Heart right ventricle (tissue), 16 donors: ENCODE measurements around the gene ABHD6. TPM values are rescaled to one million over a fixed set of nuclear protein-coding genes. Genes with fewer than 3 reads are reported as not detected.
"Not testable (repeated sequence)": the region's sequence is repeated elsewhere in the genome, so short reads cannot be mapped to it uniquely, and the experiment has no call there.

Experiments
- ATAC-seq, 8 donors: fragments of 200-7000 bp; cut with Tn5 transposase; one replicate each; pipeline ENCODE4 v1.9.1; 2020; ENCODE audit warnings: mild to moderate bottlenecking in 8 of 8, moderate library complexity in 8 of 8, moderate number of reproducible peaks in 1 of 8
- DNase-seq, 2 donors: peaks; one replicate each; pipeline ENCODE4 v3.0.0-alpha.2; 2020
- H3K27ac ChIP-seq, 10 donors: fragments of 200-600 bp; sonication (generic) in 2 of 10; one replicate each; pipeline versions ENCODE4 v1.5.0 to v1.8.0; 2020 to 2022; ENCODE audit warnings: mild to moderate bottlenecking in 3 of 10
- H3K27me3 ChIP-seq, 7 donors: fragments of 200-600 bp; one replicate each; pipeline ENCODE4 v1.8.0; 2021 to 2022; ENCODE audit warnings: mild to moderate bottlenecking in 2 of 7
- H3K36me3 ChIP-seq, 9 donors: fragments of 200-600 bp; sonication (generic) in 1 of 9; one replicate each; pipeline versions ENCODE4 v1.5.0 to v1.8.0; 2020 to 2022; ENCODE audit warnings: mild to moderate bottlenecking in 2 of 9
- H3K4me1 ChIP-seq, 9 donors: fragments of 200-600 bp; sonication (generic) in 1 of 9; one replicate each; pipeline versions ENCODE4 v1.5.0 to v1.8.0; 2020 to 2022; ENCODE audit warnings: mild to moderate bottlenecking in 4 of 9
- H3K4me3 ChIP-seq, 10 donors: fragments of 200-600 bp; sonication (generic) in 2 of 10; one replicate each; pipeline versions ENCODE4 v1.5.0 to v1.8.0; 2020 to 2022; ENCODE audit warnings: mild to moderate bottlenecking in 7 of 10, moderate library complexity in 2 of 10
- H3K9me3 ChIP-seq, 11 donors: fragments of 200-600 bp in 10 of 11; sonication (generic) in 2 of 11; one replicate each; pipeline versions ENCODE4 v1.5.0 to v1.8.0; 2013 to 2022; ENCODE audit warnings: mild to moderate bottlenecking in 2 of 11, control low read depth in 1 of 11, moderate library complexity in 1 of 11
- WGBS, 2 donors: extraction: QIAGEN DNeasy Blood & Tissue Kit; methylation state at CpG; one replicate each; pipeline ENCODE4 v1.1.7; 2013; ENCODE audit warnings: inconsistent platforms in 1 of 2; 5-methylcytosine and 5-hydroxymethylcytosine counted together
- intact Hi-C, 10 donors: fragments of 100-400 bp; cut with DNase I; formaldehyde crosslinking; loops; one replicate each; pipeline versions ENCODE4 v1.11.1 to v1.14.2; 2022
- polyA plus RNA-seq, 2 donors: library from polyadenylated mRNA; stranded (reverse); fragments of 200-250 nt; gene quantifications; one replicate each; pipeline ENCODE4 v1.2.3, GENCODE V29; 2013
- total RNA-seq, 10 donors: library from RNA; stranded (reverse); fragmentation: NEBNext Ultra II Directional in 3 of 10; extraction: Animal tissue kit (Norgen Biotek cat#: 25700) in 3 of 10; gene quantifications; one replicate each; pipeline versions ENCODE4 v1.2.1 to v1.2.4, GENCODE V29; 2021 to 2023
- TF ChIP-seq, protein P1 (sequence below), 9 donors: fragments of 200-600 bp; sonication (generic) in 2 of 9; IDR thresholded peaks; one replicate each; pipeline versions ENCODE4 v1.5.0 to v1.8.0; 2021 to 2022; ENCODE audit warnings: antibody characterized with exemption in 9 of 9, mild to moderate bottlenecking in 5 of 9, moderate library complexity in 1 of 9
- donor health status: Arrhythmogenic right ventricular cardiomyopathy.
- donor health status: ischemic (EF 13 %, LVEDD 7.1; RV severe dilation, severe dysfunction).
- donor health status: healthy with polysubstance abuse.
- donor health status: DM: no; HTN: yes; CAD: no.
- donor health status: DM: no; HTN: no; CAD: no.
- donor health status: ischemic (EF 25% LVEDD 6.9; RV normal size, moderate dysfunction).
- donor health status: ischemic (EF 25% LVEDD 5.7; RV mildly dilated, moderate dysfunction).
- donor health status: healthy.
- donor health status: DM: yes; HTN: yes; CAD: no.
- donor health status: Ischemic cardiomyopathy.
- donor health status: ischemic (EF 35%, LVEDD 5.7; RV mildly dilated, moderate dysfunction).
- donor health status: nonischemic (EF 11% LVEDD 7.7; RV severe dilation, severe dysfunction).
- donor health status: DM: yes; HTN: yes; CAD: no.
- donor health status: PGD.
- donor health status: ischemic (EF 29% LVEDD 5.4; RV normal size, mild dysfunction).
- donor health status: nonischemic (EF 23%, LVEDD 6.1; RV moderate dilation, normal function).

Gene ABHD6
- total and polyA plus RNA-seq, 12 donors, result 3.1 to 11.6 (median 6.3) TPM

DNA sequence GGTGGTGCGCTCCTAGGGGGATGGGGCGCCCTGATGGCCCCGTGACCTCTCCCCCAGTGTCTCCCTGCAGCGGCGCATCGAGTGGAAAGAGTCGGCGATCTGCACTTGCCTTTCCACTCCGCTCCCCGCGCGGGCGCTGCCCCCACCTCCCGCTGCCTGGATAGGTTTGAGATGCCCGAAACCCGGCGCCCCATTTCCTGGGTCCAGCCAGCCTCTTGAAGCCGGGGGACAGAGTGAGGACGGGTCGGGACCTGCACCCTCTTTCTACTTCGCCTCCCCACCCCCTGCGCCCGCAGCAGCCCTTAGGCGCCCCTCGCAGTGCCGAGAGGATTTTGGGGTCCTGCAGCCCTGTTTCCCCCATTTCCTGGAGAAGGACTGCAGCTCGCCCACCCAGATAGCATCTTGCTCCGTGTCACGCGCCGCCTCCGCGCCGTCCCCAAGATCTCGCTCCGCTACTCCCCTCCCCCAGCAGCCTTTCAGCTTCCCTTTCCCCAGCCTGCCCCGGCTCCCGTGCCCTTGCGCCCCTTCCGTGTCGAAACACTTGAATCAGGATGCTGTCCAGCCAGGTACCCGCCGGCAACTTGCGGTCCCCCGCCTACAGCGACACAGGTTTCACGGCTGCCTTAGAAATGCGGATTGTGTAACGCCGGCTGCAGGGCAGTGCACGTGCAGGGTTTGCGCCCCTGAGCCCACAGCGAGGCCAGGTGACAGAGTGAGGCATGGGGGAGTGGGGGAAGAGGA is 519 bp downstream of the ABHD6 start:
- Histone ChIP-seq H3K36me3 (no peaks in the 10 kb centered on the region), H3K9me3 (no peaks in the 10 kb centered on the region), H3K4me3 (peak overlapping the region; percentile 88 to 95 (median 91)), H3K27me3 (no peaks in the 10 kb centered on the region), H3K27ac (peak overlapping the region in 9 of 10 donors; percentile 74 to 90 (median 78)), H3K4me1 (peaks cover 0 to 35% (median 17%) of the 10 kb centered on the region in 9 donors)
- ATAC-seq, result peak; percentile 60 to 75 (median 66)
- 1% methylated on average over 53 of the region's 53 CpGs for whole genome bisulfite sequencing, 2 donors
- TF ChIP-seq, protein P1, sequence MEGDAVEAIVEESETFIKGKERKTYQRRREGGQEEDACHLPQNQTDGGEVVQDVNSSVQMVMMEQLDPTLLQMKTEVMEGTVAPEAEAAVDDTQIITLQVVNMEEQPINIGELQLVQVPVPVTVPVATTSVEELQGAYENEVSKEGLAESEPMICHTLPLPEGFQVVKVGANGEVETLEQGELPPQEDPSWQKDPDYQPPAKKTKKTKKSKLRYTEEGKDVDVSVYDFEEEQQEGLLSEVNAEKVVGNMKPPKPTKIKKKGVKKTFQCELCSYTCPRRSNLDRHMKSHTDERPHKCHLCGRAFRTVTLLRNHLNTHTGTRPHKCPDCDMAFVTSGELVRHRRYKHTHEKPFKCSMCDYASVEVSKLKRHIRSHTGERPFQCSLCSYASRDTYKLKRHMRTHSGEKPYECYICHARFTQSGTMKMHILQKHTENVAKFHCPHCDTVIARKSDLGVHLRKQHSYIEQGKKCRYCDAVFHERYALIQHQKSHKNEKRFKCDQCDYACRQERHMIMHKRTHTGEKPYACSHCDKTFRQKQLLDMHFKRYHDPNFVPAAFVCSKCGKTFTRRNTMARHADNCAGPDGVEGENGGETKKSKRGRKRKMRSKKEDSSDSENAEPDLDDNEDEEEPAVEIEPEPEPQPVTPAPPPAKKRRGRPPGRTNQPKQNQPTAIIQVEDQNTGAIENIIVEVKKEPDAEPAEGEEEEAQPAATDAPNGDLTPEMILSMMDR (IDR thresholded peaks at IDR 0.05), result no peak
- intact Hi-C loops, result loop anchor here in 7 of 10 donors (5.0 to 10.0 kb wide), 6 partner anchors 53 to 69 kb away; partner anchors contain the start of genes HTD2 (in 2 of the 7) and RPP14 (in 2 of the 7)
- peak; percentile 61 to 70 for DNase-seq

DNA sequence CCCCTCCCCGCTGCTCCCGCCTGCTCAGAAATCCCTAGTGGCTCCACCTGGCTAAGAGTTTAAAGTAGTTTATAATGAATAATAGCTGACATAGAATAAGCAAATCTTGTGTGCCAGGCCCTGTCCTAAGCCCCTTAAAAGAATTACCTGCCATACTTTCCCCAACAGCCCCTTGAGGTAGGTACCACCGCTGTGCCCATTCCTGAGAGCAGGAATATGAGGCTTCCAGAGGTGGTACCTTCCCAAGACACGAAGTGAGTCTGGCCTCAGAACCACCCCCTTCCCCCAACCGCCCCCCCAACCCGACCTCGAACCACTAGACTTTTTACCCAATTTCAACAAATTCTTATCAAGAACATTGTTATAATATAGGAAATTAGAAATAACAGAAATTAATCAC is 1.2 kb downstream of the ABHD6 start:
- ATAC-seq, result no peak
- peak overlapping the region in 8 of 10 donors; percentile 88 to 95 (median 92) for H3K4me3 ChIP-seq
- DNase-seq, result no peak
- H3K27me3 ChIP-seq, result no peaks in the 10 kb centered on the region
- H3K36me3 ChIP-seq, result no peaks in the 10 kb centered on the region
- H3K9me3 ChIP-seq, result no peaks in the 10 kb centered on the region
- H3K27ac ChIP-seq, result no peak overlapping the region
- TF ChIP-seq, protein P1 (IDR thresholded peaks at IDR 0.05), result no peak
- WGBS, 2 donors, result 83 to 85% methylated on average over 7 of the region's 7 CpGs
- H3K4me1 ChIP-seq, result peaks cover 0 to 35% (median 17%) of the 10 kb centered on the region in 9 donors
- intact Hi-C loops, result loop anchor here in 7 of 10 donors (5.0 to 10.0 kb wide), 6 partner anchors 54 to 68 kb away; partner anchors contain the start of genes HTD2 (in 2 of the 7) and RPP14 (in 2 of the 7)

DNA sequence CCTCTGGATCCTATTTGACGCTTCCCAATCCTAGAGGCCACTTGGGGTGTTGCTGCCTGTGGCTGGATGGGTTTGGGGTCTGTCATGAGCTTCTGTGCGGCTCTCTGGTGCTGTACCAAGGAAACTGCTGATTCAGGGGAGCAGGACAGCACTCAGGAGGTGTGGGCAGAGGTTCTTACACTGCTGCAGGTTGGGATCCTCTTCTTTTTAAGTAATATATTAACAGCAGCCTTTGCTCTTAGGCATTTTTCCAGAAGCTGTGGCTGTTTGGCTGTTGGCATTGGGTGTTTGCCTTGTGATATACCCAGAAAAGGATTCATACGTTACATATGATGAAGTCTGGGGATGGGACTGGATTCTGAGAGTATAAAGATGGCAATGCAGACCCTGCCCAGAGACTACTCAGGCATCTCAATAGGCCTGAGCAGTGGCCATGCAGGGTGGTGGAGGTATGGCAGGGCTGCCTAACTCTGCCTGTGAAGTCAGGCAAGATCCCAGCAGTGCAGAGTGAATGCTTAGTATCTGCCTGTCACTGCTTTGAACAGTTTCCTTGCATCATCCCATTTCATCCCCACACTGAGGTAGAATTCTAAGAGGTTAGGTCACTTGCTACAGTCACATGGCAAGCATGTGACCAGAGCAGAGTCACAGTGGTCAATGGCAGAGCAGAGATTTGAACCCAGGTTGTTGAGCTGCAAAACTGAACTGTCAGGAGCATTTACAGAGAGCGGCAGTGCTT is 3.9 kb downstream of the ABHD6 start:
- DNase-seq, result no peak
- intact Hi-C loops, result loop anchor here in 1 of 10 donors (10.0 kb wide), 1 partner anchor 53 kb away; no protein-coding TSS in a partner anchor
- no peak overlapping the region for H3K4me3 ChIP-seq
- no peaks in the 10 kb centered on the region for H3K9me3 ChIP-seq
- no peaks in the 10 kb centered on the region for H3K36me3 ChIP-seq
- WGBS, 2 donors, result 91 to 95% methylated on average over 4 of the region's 4 CpGs
- TF ChIP-seq, protein P1 (IDR thresholded peaks at IDR 0.05), result no peak
- H3K27ac ChIP-seq, result peak overlapping the region in 1 of 10 donors; percentile 11
- peaks cover 0 to 42% (median 17%) of the 10 kb centered on the region in 9 donors for H3K4me1 ChIP-seq
- no peaks in the 10 kb centered on the region for H3K27me3 ChIP-seq
- no peak for ATAC-seq

DNA sequence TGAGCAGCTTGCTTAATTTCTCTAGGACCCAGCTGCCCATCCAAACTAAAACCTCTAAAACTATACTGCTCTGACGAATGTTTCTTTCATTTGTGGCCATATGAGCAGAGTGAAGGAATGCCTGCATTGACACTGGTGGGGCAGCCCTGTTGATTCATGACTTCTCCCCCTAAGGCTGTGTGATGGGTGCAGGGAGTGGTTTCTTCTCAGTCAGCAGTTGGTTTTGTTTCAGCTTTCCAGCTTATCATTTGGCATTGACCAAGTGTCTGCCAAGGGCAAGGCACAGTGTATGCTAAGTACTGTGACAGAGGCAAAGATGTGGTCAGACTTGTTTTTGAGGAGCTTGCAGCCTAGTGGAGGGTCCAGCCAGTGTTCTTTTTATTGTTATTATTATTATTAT is 4.7 kb downstream of the ABHD6 start:
- WGBS, 2 donors, result 55 to 56% methylated on average over 1 of the region's 1 CpG
- Histone ChIP-seq H3K36me3 (no peaks in the 10 kb centered on the region), H3K4me3 (no peak overlapping the region), H3K27ac (peak overlapping the region in 1 of 10 donors; percentile 11), H3K27me3 (no peaks in the 10 kb centered on the region), H3K9me3 (no peaks in the 10 kb centered on the region), H3K4me1 (peaks cover 0 to 38% (median 11%) of the 10 kb centered on the region in 9 donors)
- DNase-seq (no peak), ATAC-seq (peak in 3 of 8 donors; percentile 26 to 40 (median 34))
- TF ChIP-seq, protein P1 (IDR thresholded peaks at IDR 0.05), result no peak
- intact Hi-C loops, result loop anchor here in 1 of 10 donors (10.0 kb wide), 1 partner anchor 52 kb away; no protein-coding TSS in a partner anchor

DNA sequence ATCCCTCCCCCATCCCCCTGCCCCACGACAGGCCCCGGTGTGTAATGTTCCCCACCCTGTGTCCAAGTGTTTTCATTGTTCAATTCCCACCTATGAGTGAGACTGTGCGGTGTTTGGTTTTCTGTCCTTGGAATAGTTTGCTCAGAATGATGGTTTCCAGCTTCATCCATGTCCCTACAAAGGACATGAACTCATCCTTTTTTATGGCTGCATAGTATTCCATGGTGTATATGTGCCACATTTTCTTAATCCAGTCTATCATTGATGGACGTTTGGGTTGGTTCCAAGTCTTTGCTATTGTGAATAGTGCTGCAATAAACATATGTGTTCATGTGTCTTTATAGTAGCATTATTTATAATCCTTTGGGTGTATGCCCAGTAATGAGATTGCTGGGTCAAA is 5.3 kb downstream of the ABHD6 start:
- DNase-seq, H3K4me3 ChIP-seq, H3K27me3 ChIP-seq, ATAC-seq, H3K9me3 ChIP-seq, H3K36me3 ChIP-seq, H3K27ac ChIP-seq: not testable (repeated sequence)
- peaks cover 0 to 38% (median 11%) of the 10 kb centered on the region in 9 donors for H3K4me1 ChIP-seq
- 91 to 95% methylated on average over 3 to 4 of the region's 4 CpGs for WGBS, 2 donors
- intact Hi-C loops, result loop anchor here in 1 of 10 donors (10.0 kb wide), 1 partner anchor 52 kb away; no protein-coding TSS in a partner anchor
